ENCODE data around the gene C12orf56. TPM values are rescaled to one million over a fixed set of nuclear protein-coding genes. Genes with fewer than 3 reads are reported as not detected.
"Not testable (repeated sequence)": the region's sequence is repeated elsewhere in the genome, so short reads cannot be mapped to it uniquely, and the experiment has no call there.

The C12orf56 gene
- total RNA-seq, 4 donors from 2014 or later: 0.11 TPM; not detected in 3

DNA sequence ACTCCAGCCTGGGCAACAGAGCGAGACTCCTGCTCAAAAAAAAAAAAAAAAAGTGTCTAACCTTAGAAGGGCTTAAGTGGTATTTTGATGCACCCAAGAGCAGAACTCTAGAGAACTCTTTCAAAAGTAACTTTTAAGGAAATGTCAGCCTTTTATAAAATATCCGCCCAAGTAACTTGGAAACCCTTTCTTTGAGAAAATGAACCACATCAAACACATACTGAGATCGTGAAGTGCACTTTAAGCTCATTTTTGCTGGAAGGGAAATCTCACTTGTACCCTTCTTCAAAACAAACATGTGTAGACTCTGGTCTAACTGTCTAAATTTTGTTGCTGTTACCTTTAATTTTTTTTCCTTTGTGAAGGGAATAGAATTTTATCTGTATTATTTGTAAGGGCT, 5.5 kb downstream of the C12orf56 start:
- H3K27ac ChIP-seq (replicated peaks in 1 of 4): no peak overlapping the region
- intact Hi-C loops (cut with DNase I): no loop called here
- H3K9me3 ChIP-seq: peaks cover 0 to 6% (median 3%) of the 10 kb centered on the region in 4 donors
- no peak overlapping the region for H3K4me3 ChIP-seq
- no peak for DNase-seq (ENCODE audit: extremely low spot score)
- H3K27me3 ChIP-seq: peaks cover 0 to 10% (median 3%) of the 10 kb centered on the region in 4 donors
- peaks cover 0 to 2% (median 1%) of the 10 kb centered on the region in 4 donors for H3K4me1 ChIP-seq
- no peaks in the 10 kb centered on the region for H3K36me3 ChIP-seq
- no peak for TF ChIP-seq POLR2AphosphoS5 (IDR thresholded peaks at IDR 0.05)
- no peak for TF ChIP-seq POLR2A (IDR thresholded peaks at IDR 0.05; ENCODE audit: low read depth)
- no peak for TF ChIP-seq EP300 (IDR thresholded peaks at IDR 0.05)
- TF ChIP-seq CTCF (IDR thresholded peaks at IDR 0.05): no peak
- 96% methylated on average over 3 of the region's 3 CpGs for WGBS

DNA sequence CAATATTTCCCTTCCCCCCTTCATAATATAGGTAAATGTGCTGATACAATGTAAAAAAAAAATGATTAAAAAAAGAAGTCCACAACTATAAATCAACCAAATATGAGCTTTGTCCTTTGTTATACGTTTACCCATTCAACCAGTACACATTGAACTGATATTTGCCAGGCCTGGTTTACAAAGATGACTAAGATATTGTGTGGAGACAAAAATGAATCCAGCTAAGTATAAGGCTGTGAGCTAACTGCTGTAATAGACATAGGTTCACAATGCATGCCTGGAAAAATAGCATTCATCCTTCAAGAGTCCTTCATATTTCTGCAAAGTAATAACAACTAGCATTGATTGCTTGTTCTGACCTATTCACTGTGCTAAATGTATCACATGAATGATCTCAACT, 6.9 kb downstream of the C12orf56 start:
- DNase-seq (ENCODE audit: extremely low spot score): no peak
- Histone ChIP-seq H3K4me1 (no peaks in the 10 kb centered on the region), H3K27me3 (no peaks in the 10 kb centered on the region), H3K27ac (replicated peaks in 1 of 4) (no peak overlapping the region), H3K4me3 (no peak overlapping the region), H3K9me3 (peaks cover 0 to 6% (median 3%) of the 10 kb centered on the region in 4 donors), H3K36me3 (no peaks in the 10 kb centered on the region)
- 79% methylated on average over 1 of the region's 1 CpG for WGBS
- TF ChIP-seq EP300 (IDR thresholded peaks at IDR 0.05) (no peak), POLR2A (IDR thresholded peaks at IDR 0.05; ENCODE audit: low read depth) (no peak), POLR2AphosphoS5 (IDR thresholded peaks at IDR 0.05) (no peak), CTCF (IDR thresholded peaks at IDR 0.05) (no peak)
- intact Hi-C loops (cut with DNase I): no loop called here

- TF ChIP-seq POLR2AphosphoS5 (IDR thresholded peaks at IDR 0.05): no peak
- TF ChIP-seq EP300 (IDR thresholded peaks at IDR 0.05): no peak
- TF ChIP-seq CTCF (IDR thresholded peaks at IDR 0.05): no peak
- TF ChIP-seq POLR2A (IDR thresholded peaks at IDR 0.05; ENCODE audit: low read depth): no peak
- no peaks in the 10 kb centered on the region for H3K4me1 ChIP-seq
- H3K27me3 ChIP-seq: no peaks in the 10 kb centered on the region
- H3K27ac ChIP-seq (replicated peaks in 1 of 4): no peak overlapping the region
- H3K4me3 ChIP-seq: no peak overlapping the region
- H3K9me3 ChIP-seq: no peaks in the 10 kb centered on the region
- no peak for DNase-seq (ENCODE audit: extremely low spot score)
- WGBS: 93% methylated on average over 4 of the region's 4 CpGs
- intact Hi-C loops (cut with DNase I): no loop called here
- no peaks in the 10 kb centered on the region for H3K36me3 ChIP-seq
These were observed 27.7 kb downstream of the C12orf56 start for GRCh38 chr12:64362721-64363305.

- H3K27me3 ChIP-seq; DNase-seq (ENCODE audit: extremely low spot score); H3K27ac ChIP-seq (replicated peaks in 1 of 4); H3K36me3 ChIP-seq; intact Hi-C loops (cut with DNase I); H3K4me3 ChIP-seq; H3K4me1 ChIP-seq; H3K9me3 ChIP-seq: not testable (repeated sequence)
- WGBS: 94% methylated on average over 3 of the region's 3 CpGs
These were observed 29.4 kb downstream of the C12orf56 start for GRCh38 chr12:64361173-64361572.

- 98% methylated on average over 2 of the region's 2 CpGs for WGBS
These were observed 34.3 kb downstream of the C12orf56 start for GRCh38 chr12:64356209-64356608.

GRCh38 chr12:64352181-64352580, 38.4 kb downstream of the C12orf56 start:
- 70% methylated on average over 4 of the region's 4 CpGs for WGBS
- intact Hi-C loops (cut with DNase I): no loop called here
- Histone ChIP-seq H3K27ac (replicated peaks in 1 of 4) (no peak overlapping the region), H3K9me3 (peaks cover 0 to 24% (median 16%) of the 10 kb centered on the region in 4 donors), H3K27me3 (no peaks in the 10 kb centered on the region), H3K4me1 (no peaks in the 10 kb centered on the region), H3K36me3 (no peaks in the 10 kb centered on the region), H3K4me3 (no peak overlapping the region)
- TF ChIP-seq POLR2AphosphoS5 (IDR thresholded peaks at IDR 0.05): no peak
- no peak for TF ChIP-seq POLR2A (IDR thresholded peaks at IDR 0.05; ENCODE audit: low read depth)
- no peak for TF ChIP-seq CTCF (IDR thresholded peaks at IDR 0.05)
- no peak for TF ChIP-seq EP300 (IDR thresholded peaks at IDR 0.05)
- DNase-seq (ENCODE audit: extremely low spot score): no peak

More at GRCh38 chr12:64356209-64356608, 34.3 kb downstream of the C12orf56 start:
- intact Hi-C loops (cut with DNase I); H3K4me3 ChIP-seq; H3K27me3 ChIP-seq; H3K36me3 ChIP-seq; DNase-seq (ENCODE audit: extremely low spot score); H3K27ac ChIP-seq (replicated peaks in 1 of 4); H3K4me1 ChIP-seq: not testable (repeated sequence)
- peaks cover 0 to 14% (median 10%) of the 10 kb centered on the region in 4 donors for H3K9me3 ChIP-seq
